Measurements from ENCODE around the gene CPNE5. TPM values are rescaled to one million over a fixed set of nuclear protein-coding genes. Genes with fewer than 3 reads are reported as not detected.

The CPNE5 gene
- total RNA-seq, 1 donor = not detected

DNA sequence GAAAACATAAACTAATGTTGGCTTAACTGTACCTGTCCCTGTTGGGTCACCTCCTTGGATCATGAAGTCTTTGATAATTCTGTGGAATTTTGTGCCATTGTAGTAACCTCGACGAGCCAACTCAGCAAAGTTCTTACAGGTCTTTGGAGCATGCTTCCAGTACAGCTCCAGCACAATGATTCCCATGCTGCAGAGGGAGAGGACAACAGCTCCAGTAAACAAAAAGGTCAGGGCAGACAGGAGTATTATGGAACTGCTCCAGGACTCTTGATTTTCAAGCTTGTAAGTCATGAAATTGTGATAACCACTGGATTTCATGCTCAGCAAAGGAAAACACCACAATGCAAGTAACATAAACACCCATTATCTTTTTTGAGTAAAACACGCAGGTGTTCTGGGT lies 32.4 kb upstream of the CPNE5 start:
- H3K27me3 ChIP-seq (ENCODE audit: insufficient read depth, low read length) = no peaks in the 10 kb centered on the region
- TF ChIP-seq, protein P1, sequence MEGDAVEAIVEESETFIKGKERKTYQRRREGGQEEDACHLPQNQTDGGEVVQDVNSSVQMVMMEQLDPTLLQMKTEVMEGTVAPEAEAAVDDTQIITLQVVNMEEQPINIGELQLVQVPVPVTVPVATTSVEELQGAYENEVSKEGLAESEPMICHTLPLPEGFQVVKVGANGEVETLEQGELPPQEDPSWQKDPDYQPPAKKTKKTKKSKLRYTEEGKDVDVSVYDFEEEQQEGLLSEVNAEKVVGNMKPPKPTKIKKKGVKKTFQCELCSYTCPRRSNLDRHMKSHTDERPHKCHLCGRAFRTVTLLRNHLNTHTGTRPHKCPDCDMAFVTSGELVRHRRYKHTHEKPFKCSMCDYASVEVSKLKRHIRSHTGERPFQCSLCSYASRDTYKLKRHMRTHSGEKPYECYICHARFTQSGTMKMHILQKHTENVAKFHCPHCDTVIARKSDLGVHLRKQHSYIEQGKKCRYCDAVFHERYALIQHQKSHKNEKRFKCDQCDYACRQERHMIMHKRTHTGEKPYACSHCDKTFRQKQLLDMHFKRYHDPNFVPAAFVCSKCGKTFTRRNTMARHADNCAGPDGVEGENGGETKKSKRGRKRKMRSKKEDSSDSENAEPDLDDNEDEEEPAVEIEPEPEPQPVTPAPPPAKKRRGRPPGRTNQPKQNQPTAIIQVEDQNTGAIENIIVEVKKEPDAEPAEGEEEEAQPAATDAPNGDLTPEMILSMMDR (IDR thresholded peaks at IDR 0.05; ENCODE audit: extremely low read depth, low read depth, low read length) = no peak
- H3K79me2 ChIP-seq (ENCODE audit: insufficient read depth, low read length) = peaks cover 43% of the 10 kb centered on the region
- no peaks in the 10 kb centered on the region for H3K9me3 ChIP-seq (ENCODE audit: low read depth, low read length)
- no peak for DNase-seq (ENCODE audit: insufficient read length, low spot score, missing footprints)
- H2AFZ ChIP-seq (ENCODE audit: low read length) = no peak overlapping the region
- peaks cover 14% of the 10 kb centered on the region for H3K4me1 ChIP-seq (ENCODE audit: insufficient read depth, low read length)
- no peak overlapping the region for H3K27ac ChIP-seq (ENCODE audit: low read depth, low read length)
- peaks cover 19% of the 10 kb centered on the region for H3K36me3 ChIP-seq (ENCODE audit: insufficient read depth, low read length)
- no peak overlapping the region for H3K4me3 ChIP-seq (ENCODE audit: insufficient read depth, low read length)
- no peak overlapping the region for H3K4me2 ChIP-seq (ENCODE audit: insufficient read depth, low read length)
- peaks cover 1% of the 10 kb centered on the region for H4K20me1 ChIP-seq (ENCODE audit: insufficient read depth, low read length)

- H3K4me2 ChIP-seq (ENCODE audit: insufficient read depth, low read length) = no peak overlapping the region
- no peak overlapping the region for H2AFZ ChIP-seq (ENCODE audit: low read length)
- DNase-seq (ENCODE audit: insufficient read length, low spot score, missing footprints) = no peak
- H3K36me3 ChIP-seq (ENCODE audit: insufficient read depth, low read length) = peaks cover 36% of the 10 kb centered on the region
- no peaks in the 10 kb centered on the region for H3K9me3 ChIP-seq (ENCODE audit: low read depth, low read length)
- H3K79me2 ChIP-seq (ENCODE audit: insufficient read depth, low read length) = peaks cover 62% of the 10 kb centered on the region
- H3K4me1 ChIP-seq (ENCODE audit: insufficient read depth, low read length) = no peaks in the 10 kb centered on the region
- H3K4me3 ChIP-seq (ENCODE audit: insufficient read depth, low read length) = no peak overlapping the region
- TF ChIP-seq, protein P1 (IDR thresholded peaks at IDR 0.05; ENCODE audit: extremely low read depth, low read depth, low read length) = no peak
- H3K27me3 ChIP-seq (ENCODE audit: insufficient read depth, low read length) = no peaks in the 10 kb centered on the region
- H4K20me1 ChIP-seq (ENCODE audit: insufficient read depth, low read length) = peaks cover 16% of the 10 kb centered on the region
- H3K27ac ChIP-seq (ENCODE audit: low read depth, low read length) = no peak overlapping the region
These were observed 28.4 kb upstream of the CPNE5 start for GRCh38 chr6:36867471-36868224.

- no peak for DNase-seq (ENCODE audit: insufficient read length, low spot score, missing footprints)
- H2AFZ ChIP-seq (ENCODE audit: low read length) = no peak overlapping the region
- no peaks in the 10 kb centered on the region for H3K9me3 ChIP-seq (ENCODE audit: low read depth, low read length)
- no peak overlapping the region for H3K4me2 ChIP-seq (ENCODE audit: insufficient read depth, low read length)
- TF ChIP-seq, protein P1 (IDR thresholded peaks at IDR 0.05; ENCODE audit: extremely low read depth, low read depth, low read length) = no peak
- peaks cover 62% of the 10 kb centered on the region for H3K79me2 ChIP-seq (ENCODE audit: insufficient read depth, low read length)
- no peak overlapping the region for H3K4me3 ChIP-seq (ENCODE audit: insufficient read depth, low read length)
- H3K27ac ChIP-seq (ENCODE audit: low read depth, low read length) = no peak overlapping the region
- no peaks in the 10 kb centered on the region for H3K4me1 ChIP-seq (ENCODE audit: insufficient read depth, low read length)
- peaks cover 29% of the 10 kb centered on the region for H3K36me3 ChIP-seq (ENCODE audit: insufficient read depth, low read length)
- H3K27me3 ChIP-seq (ENCODE audit: insufficient read depth, low read length) = no peaks in the 10 kb centered on the region
- peaks cover 16% of the 10 kb centered on the region for H4K20me1 ChIP-seq (ENCODE audit: insufficient read depth, low read length)
These were observed 26.6 kb upstream of the CPNE5 start for GRCh38 chr6:36865835-36866234.

- Histone ChIP-seq H3K36me3 (ENCODE audit: insufficient read depth, low read length) (peaks cover 20% of the 10 kb centered on the region), H3K9me3 (ENCODE audit: low read depth, low read length) (no peaks in the 10 kb centered on the region), H2AFZ (ENCODE audit: low read length) (no peak overlapping the region), H3K4me1 (ENCODE audit: insufficient read depth, low read length) (peaks cover under 1% of the 10 kb centered on the region), H3K27ac (ENCODE audit: low read depth, low read length) (no peak overlapping the region), H3K27me3 (ENCODE audit: insufficient read depth, low read length) (no peaks in the 10 kb centered on the region), H3K4me3 (ENCODE audit: insufficient read depth, low read length) (no peak overlapping the region), H4K20me1 (ENCODE audit: insufficient read depth, low read length) (peaks cover 16% of the 10 kb centered on the region), H3K79me2 (ENCODE audit: insufficient read depth, low read length) (peaks cover 64% of the 10 kb centered on the region), H3K4me2 (ENCODE audit: insufficient read depth, low read length) (no peak overlapping the region)
- DNase-seq (ENCODE audit: insufficient read length, low spot score, missing footprints) = no peak
- TF ChIP-seq, protein P1 (IDR thresholded peaks at IDR 0.05; ENCODE audit: extremely low read depth, low read depth, low read length) = no peak
These were observed 24.7 kb upstream of the CPNE5 start for GRCh38 chr6:36863670-36864540.
